Myocyte (in vitro differentiated cells): Measurements from ENCODE around the gene C7orf33. TPM values are rescaled to one million over a fixed set of nuclear protein-coding genes. Genes with fewer than 3 reads are reported as not detected.
"Not testable (repeated sequence)": the region's sequence is repeated elsewhere in the genome, so short reads cannot be mapped to it uniquely, and the experiment has no call there.

Experiments
- DNase-seq: peaks from one replicate; pipeline ENCODE4 v3.0.0-alpha.2; 2012; ENCODE audit warnings: low read depth
- total RNA-seq: library from RNA; depleted of rRNA; stranded (reverse); fragments of >200 nt; gene quantifications from 2 replicates; pipeline ENCODE4 v1.2.3, GENCODE V29; 2014

C7orf33 gene
- total RNA-seq, 1 donor from 2014 or later = not detected

DNA sequence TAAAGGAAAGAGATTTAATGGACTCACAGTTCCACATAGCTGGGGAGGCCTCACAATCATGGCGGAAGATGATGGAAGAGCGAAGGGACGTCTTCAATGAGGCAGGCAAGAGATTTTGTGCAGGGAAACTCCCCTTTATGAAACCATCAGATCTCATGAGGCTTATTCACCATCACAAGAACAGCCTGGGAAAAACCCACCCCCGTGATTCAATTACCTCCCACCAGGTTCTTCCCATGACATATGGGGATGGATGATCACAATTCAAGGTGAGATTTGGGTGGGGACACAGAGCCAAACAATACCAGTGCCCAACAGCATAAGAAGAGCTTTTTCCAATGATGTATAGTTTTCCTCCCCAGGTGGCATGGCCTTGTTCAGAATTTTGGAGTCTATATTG lies 11.2 kb upstream of the C7orf33 start:
- DNase-seq = no peak

DNA sequence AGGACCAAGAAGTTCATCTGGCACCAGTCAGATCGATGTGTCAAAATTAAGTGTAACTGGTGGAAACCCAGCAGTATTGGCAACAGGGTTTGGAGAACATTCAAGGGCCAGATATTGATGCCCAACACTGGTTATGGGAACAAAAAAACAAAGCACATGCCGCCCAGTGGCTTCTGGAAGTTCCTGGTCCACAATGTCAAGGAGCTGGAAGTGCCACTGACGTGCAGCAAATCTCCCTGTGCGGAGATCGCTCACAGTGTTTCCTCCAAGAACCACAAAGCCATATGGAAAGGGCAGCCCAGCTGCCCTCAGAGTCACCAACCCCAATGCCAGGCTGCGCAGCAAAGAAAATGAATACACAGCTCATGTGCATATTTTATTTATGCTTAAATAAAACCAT lies 10.1 kb upstream of the C7orf33 start:
- no peak for DNase-seq

DNA sequence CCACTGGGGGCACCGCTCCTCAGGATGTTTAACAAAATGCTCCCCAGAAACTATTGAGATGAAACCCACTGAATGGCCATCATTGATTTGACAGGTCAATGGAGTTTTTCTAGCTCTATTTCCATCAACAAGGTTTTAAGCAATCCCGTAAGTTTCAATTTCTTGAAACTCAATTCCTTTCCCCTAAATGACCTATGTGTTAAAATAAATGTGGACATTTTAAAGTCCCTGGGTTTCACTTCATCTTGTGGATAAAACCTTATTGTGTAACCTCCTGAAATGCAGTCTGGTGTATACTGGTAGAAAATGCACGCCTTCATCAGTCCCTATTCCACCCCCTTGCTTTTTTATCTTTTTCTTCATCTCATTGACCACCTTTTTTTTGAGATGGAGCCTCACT lies 8.9 kb upstream of the C7orf33 start:
- no peak for DNase-seq

DNA sequence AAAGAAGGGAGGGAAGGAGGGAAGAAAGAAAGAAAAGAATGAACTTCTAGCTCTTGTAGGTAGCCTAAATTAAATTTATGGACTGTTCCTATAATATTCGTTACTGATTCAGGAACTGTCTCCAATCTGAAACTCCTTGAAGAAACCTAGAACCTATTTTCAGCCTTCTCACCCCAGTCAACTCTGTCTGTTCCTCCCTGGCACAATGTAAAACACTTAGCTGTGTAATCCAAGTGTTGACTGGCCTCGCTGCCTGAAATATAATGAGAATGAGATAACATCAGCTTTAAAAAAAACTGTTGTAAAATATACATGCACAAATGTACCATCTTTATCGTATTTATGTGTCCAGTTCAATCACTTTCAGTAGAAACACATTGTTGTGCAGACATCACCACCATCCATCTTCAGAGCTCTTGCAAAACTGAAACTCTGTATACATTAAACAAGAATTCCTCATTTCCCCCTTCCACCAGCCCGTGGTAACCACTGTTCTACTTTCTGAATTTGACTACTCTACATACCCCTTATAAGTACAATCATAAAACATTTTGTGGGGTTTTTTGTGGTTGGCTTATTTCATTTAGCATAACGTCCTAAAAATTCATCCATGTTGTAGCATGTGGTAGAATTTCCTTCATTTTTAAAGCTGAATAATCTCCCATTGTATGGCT lies 6.3 kb upstream of the C7orf33 start:
- DNase-seq = no peak

DNA sequence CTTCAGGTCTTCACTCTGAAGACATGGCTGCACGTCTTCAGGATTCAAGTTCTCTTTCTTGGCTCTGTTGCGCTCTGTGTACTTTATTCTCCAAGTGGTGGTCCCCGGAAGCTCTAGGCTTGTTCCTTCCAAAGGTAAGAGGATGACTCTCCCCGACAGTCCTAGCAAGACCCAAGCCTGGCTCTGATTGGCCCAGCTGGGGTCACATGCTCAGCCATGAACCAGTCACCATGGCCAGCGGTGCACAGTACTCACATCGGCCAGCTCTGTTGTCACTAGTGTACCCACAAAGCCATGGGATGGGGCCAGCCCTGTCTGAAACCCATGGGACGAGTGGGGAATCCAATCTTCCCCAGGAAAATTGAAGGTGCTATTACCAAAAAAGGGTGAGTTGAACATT lies 5.2 kb upstream of the C7orf33 start:
- DNase-seq = no peak

DNA sequence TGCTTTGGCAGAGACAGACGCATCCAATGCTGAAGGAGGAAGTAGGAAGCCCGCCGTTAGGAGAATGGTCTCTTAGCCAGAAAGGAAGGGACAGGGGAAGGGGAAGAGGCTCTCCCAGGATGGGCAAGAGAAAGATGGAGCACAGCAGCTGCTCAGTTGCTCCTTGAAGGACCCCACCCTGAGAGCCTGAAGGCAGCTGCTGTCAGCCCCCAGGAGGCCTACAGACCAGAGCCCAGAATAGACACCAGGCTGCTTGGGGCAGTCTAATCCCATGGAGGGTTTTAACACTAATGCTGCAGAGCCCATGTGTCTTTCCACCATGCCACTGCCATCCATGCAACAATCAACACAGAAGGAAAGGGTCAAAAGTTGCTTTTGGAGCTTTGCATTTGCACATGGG lies 3.5 kb upstream of the C7orf33 start:
- DNase-seq = peak; percentile 89

DNA sequence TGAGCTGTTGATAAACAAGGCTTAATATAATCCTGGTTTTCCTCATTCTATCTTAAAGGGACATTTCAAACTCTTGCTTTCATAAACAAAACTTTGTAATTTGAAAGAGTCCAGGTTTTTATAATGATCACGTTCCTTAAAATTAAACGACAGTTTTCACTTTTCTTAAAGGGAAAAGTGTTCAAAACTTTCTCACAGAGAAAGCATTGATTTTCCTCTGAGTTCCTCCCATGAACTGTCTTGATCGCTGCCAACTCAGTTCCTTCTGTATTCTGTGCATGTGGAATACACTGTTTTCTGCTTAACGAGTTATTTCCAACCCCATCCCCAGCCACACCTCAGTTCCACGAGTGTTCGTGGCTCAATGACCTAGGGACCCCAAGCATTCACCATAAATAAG lies 2.4 kb upstream of the C7orf33 start:
- no peak for DNase-seq

DNA sequence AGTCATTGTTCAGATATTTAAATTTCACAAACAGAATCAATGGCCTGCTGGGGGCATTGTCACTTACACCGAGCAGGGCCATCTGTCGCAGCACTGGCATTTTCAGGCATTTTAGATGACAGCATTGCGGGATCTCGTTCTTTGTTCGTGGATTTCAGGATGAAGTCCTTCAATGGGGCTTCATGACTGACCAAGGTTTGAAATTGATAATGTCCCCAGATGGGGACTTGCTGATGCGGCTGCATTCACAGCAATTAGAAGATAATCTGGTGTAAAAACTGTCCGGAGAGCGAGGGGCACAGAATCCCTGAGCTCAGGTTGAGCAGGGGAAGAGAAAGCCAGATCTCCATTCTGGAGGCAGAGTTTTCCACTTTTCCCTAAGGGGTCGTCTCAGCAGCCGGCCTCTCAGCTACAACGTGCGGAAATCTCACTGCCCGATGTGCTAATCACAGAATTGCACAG lies 1.9 kb upstream of the C7orf33 start:
- DNase-seq = no peak

DNA sequence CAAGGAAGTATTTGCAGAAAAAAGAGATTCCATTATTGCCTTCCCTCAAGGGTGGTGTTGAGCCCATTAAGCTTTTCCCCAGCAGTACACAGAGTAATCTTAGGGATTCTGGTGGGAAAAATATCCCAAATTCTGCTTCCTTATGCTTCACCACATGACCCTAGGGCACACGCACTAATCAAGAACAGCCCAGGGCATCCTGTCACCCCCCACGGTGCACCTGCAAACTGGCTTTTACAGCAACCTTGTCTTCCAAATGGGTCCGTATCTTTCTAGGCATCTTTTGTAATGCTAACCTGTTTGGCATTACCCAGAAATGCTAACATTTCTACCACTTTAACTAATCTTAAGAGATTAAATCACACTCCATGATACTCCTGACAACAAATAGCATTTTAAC lies 926 bp upstream of the C7orf33 start:
- no peak for DNase-seq

DNA sequence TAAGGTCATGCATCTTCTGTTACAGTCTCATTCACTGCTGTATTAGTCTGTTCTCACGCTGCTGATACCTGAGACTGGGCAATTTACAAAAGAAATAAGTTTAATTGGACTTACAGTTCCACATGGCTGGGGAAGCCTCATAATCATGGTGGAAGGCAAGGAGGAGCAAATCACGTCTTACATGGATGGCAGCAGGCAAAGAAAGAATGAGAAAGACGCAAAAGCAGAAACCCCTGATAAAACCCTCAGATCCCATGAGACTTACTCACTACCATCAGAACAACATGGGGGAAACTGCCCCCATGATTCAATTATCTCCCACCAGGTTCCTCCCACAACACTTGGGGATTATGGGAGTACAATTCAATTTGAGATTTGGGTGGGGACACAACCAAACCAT lies 5.8 kb downstream of the C7orf33 start:
- not testable (repeated sequence) for DNase-seq

DNA sequence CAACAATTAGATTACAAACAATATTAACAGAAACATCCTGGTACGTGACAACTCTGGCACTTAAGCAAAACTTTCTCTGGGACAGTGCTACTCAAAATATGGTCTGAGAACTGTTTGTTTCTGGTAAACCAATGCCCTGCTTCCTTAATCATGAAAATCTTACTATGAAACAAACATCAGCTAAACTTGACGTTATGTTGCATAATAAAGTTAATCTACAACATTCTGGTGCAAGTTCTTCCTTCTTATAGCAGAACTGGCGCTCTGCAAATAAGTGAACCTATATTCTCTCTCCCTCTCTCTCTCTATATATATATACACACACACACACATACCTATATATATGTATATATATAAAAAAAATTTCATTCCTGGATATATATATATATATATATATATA lies 7.8 kb downstream of the C7orf33 start:
- DNase-seq = no peak

DNA sequence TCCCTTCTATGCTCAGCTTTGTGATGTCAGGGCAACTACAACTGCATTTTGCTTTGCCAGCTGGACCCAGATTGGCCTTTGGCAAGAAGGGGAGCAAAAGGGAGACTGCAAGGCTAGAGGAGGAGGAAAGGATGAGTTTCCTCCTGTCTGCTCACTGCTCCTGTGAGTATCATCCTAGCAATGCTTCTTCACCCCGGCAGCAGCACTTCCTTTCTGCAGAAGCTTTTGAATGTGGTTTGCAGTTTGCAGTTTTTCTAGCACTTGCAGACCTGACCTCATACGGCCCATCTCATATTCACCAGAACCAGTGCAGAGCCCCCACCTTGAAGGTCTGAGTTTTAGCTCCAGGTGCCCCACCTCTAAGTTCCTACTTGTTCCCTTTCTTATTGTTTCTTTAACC lies 14.8 kb downstream of the C7orf33 start:
- no peak for DNase-seq

DNA sequence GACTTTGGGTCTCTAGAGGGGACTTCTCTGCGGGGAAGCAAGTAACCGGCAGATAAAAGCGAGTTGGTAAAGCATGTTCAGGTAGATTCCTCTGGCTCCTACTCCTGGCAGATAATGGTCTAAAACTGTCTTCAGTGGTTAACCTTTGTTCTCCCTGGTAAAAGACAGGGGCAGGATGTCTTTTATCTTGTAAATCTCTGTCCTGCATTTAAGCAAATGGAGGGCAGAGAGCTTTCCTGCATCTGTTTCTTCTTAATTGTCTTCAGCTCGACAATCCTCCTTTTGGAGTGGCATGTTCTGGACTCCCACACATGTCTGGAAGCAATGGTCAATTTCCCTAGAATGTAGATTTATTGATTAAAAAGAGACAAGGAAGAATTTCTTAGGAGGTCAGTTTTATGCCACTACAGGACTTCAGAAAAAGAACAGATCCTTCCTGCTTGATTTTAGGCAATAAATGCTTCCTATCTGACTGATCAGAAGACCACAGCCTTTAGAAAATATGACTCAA lies 16.6 kb downstream of the C7orf33 start:
- no peak for DNase-seq

DNA sequence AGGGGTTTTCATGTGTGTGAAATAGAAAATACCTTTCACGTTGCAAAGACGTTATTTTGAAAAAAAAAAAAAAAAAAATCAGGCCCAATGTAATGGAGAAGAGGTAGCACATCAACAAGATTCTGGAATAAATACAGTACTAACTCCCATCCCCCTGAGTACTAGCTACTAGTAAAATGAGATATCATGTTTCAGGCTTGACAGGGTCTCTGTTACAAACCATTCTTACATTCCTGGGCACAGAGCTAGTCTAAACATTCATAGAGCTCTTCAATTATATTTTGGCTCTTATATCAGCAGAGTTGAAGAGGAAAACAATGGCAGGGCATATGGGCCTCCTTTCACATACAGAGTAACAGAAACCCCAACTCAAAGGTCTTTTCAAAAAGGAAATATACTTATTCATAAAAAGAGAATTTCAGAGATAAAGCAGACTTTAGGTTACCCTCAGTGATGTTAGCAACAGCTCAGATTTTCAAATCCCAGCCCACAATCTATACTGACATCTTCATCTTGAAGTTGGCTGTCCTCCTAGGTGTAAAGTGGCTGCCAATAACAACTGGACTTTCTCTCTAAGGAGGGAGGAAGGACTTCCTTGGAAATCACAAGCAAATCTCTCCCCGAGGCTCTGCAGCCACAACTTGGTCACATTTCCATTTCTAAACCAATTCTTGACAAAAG lies 18.6 kb downstream of the C7orf33 start:
- DNase-seq = no peak

DNA sequence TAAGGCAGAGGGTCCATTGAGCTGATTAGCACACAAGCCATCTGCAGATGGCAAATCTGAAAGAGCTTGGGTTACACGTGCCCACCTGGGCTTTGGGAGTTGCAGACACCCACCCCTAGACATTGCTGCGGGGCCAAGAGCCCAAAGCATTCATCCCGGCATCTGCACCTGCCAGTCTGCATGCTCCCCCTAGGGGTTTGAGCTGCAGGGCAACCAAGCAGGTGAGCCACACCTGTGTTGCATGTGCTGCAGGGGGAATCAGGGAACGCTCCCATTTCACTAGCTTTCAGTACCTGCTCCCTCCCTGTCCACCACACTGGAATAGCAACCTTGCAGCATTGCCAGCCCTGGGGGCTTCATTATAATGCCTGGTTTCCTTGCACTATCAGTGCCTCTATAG lies 21.1 kb downstream of the C7orf33 start:
- no peak for DNase-seq

DNA sequence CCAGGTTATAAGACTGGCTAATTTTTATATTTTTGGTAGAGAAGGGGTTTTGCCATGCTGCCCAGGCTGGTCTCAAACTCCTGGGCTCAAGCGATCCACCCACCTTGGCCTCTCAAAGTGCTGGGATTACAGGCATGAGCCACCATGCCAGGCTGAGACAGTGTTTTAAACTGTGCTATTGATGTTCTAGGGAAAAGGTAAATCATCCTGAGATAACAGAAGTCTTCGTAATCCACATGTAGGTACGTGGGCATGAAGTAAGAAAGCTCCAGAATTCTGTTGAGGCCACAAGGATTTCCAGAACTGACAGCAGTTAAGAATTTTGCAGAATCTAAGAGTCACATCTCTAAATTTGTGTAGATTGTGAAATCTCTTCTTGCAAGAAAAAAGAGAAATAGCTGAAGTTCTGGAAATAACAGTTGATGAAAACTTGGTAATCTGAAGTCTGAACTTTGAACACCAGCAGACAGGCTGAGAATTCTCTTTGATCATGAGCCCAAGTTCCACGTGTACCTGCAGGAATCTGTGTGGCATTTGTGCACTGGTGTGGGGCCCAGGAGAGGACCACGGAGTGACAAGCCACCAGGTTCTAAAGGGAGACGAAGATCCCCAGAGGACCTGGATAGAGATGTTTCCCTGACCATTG lies 24.6 kb downstream of the C7orf33 start:
- DNase-seq = no peak

DNA sequence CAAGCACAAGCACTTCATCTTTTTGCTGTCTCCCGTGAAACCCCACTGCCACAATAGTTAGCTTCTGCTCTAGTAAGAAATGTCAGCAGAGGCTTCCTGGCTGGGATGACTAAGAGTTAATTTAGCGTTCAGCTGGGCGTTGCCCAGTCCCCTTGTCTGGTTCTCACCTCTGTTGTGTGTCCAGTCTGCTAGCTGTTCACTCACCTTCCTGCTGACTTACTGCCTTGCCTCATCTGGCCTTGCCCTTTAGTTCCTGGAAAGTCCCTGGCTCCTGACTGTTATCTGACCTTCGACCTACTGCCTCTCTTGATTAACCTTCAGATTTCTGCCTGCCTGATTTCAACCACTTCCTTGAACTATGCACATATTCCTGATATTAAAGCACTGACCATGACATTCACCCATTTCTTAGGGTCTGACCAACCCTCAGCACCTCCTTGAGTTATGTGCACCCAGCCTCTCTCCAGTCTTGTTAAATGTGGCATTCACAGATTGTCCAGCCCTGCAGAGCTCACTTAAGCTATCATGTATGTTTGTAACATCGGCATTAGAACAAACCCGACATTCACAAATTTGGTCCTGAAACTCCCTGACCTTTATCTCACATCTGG lies 30.3 kb downstream of the C7orf33 start:
- DNase-seq = no peak

DNA sequence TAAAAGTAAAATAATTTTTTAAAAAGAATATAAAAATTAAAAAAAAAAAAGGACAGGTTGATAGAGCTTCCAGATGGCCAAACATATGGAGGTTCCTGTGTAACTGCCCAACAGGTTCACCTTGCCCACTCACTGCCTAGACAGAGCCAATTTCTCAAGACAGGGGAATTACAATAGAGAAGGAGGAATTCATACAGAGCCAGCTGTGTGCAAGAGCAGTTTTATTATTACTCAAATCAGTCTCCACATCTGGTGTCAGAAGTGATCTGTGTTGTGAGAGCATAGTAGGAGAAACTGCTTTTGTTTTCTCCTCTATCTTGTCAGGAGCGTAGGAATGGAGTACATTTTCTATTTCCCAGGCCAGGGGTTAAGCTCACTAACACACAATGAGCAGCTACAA lies 31.0 kb downstream of the C7orf33 start:
- no peak for DNase-seq

DNA sequence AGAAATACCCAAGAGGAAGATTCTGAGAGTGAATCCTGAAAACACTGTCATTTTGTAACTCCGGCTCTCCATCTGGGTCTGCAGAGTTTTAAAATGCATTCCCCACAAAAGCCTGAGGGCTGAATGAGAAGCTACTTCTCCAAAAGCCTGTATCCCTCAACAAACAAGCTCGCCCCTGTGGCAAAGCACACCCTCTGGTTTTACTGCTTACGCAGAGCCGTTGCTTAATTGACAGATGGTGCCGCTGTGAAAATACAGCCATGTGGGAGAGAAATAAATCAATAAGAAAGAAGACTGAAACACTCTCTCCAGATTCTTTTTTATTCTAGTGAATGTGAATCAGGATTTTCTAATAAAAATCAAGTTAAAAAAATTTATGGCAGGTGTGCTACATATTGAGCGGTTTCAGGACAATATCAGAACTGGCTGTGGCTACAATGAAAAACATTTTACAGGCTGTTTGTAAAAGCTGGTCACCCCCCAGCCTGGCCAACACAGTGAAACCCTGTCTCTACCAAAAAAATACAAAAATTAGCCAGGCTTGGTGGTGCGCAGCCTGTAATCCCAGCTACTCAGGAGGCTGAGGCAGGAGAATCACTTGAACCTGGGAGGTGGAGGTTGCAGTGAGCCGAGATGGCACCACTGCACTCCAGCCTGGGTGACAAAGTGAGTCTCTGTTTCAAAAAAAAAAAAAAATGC lies 32.5 kb downstream of the C7orf33 start:
- no peak for DNase-seq

DNA sequence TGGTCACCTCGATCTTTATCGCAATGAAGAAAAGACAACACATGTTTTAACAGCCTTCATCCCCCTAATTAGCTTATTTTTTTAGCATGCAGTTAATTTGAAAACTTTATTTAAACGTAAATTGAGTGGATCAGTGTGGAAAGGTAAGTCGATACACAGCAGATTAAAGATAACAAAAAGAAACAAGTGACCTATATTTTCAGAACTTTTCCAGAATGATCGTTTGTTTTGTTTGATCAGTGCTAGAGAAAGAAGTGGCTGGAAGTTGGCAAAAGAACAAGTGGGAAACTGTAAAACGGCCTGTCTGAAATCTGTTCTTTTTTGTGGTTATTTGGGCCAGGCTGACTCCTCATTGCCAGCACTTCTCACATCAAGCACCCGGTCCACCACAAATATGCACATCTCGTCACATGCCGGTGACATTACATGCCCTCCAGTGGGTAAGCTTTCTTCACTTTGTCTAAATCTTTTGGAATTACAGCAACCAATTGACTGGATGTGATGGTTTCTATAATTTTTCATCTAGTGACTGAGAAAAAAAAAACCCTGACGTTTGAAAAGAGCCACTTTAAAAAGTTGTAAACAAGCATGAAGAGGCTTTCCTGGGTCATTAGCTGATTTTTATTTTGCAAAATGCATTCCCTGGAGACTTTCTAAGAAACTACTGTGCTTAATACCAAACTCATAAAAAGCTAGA lies 33.2 kb downstream of the C7orf33 start:
- DNase-seq = peak; percentile 87

DNA sequence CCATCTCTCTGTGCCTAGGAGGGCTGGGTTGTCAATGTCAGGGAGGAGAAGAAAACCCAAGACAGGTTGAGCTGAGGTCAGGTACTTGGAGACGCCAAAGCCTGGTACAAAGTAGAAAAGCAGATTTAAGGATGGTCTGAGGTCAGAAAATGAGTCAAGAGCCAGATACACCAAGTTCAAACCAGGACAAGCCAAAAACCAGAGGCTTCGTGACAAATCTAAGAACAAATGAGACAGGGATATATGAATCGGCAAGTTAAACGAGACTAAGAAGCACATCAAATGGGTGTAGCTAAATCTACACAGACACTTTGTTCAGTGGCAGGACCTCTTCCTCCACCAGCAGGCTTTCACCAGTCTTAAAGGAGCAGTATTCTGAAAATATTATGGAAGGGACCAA lies 34.2 kb downstream of the C7orf33 start:
- peak; percentile 52 for DNase-seq
